Mesothelial cell of epicardium (in vitro differentiated cells): ENCODE results near the gene TACR1. TPM values are rescaled to one million over a fixed set of nuclear protein-coding genes. Genes with fewer than 3 reads are reported as not detected.
"Not testable (repeated sequence)": the region's sequence is repeated elsewhere in the genome, so short reads cannot be mapped to it uniquely, and the experiment has no call there.

Source experiments
- DNase-seq, 2 experiments: peaks; one replicate each; pipeline ENCODE4 v3.0.0; 2021; ENCODE audit warnings: low spot score in 2 of 2; ENCODE audit not compliant: unreplicated experiment in 2 of 2
- H3K27ac Mint-ChIP-seq: 2 replicates; pipeline ENCODE4 v1.8.0; 2021; ENCODE audit warnings: mixed read lengths
- H3K27me3 Mint-ChIP-seq: 2 replicates; pipeline ENCODE4 v1.8.0; 2021; ENCODE audit warnings: low read depth, mixed read lengths
- H3K36me3 Mint-ChIP-seq: 2 replicates; pipeline ENCODE4 v1.8.0; 2021; ENCODE audit warnings: mixed read lengths
- H3K4me1 Mint-ChIP-seq: 2 replicates; pipeline ENCODE4 v1.8.0; 2021; ENCODE audit warnings: mixed read lengths
- H3K4me3 Mint-ChIP-seq: 2 replicates; pipeline ENCODE4 v1.8.0; 2021; ENCODE audit warnings: mild to moderate bottlenecking, moderate library complexity, mixed read lengths
- H3K9me3 Mint-ChIP-seq: 2 replicates; pipeline ENCODE4 v1.8.0; 2021; ENCODE audit warnings: mixed read lengths
- CTCF ChIP-seq: fragments of 200-600 bp; sonication (generic); IDR thresholded peaks from one replicate; pipeline ENCODE4 v1.5.0; 2021; ENCODE audit warnings: antibody characterized with exemption; ENCODE audit not compliant: unreplicated experiment
- total RNA-seq: library from RNA; stranded (reverse); gene quantifications from 3 replicates; pipeline ENCODE4 v1.2.1, GENCODE V29; 2021

The TACR1 gene, protein sequence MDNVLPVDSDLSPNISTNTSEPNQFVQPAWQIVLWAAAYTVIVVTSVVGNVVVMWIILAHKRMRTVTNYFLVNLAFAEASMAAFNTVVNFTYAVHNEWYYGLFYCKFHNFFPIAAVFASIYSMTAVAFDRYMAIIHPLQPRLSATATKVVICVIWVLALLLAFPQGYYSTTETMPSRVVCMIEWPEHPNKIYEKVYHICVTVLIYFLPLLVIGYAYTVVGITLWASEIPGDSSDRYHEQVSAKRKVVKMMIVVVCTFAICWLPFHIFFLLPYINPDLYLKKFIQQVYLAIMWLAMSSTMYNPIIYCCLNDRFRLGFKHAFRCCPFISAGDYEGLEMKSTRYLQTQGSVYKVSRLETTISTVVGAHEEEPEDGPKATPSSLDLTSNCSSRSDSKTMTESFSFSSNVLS
- 0.09 to 0.38 TPM (median 0.20 TPM) in 3 replicates for total RNA-seq

- H3K9me3 Mint-ChIP-seq = no peaks in the 10 kb centered on the region
- no peaks in the 10 kb centered on the region for H3K36me3 Mint-ChIP-seq
- H3K27ac Mint-ChIP-seq = no peak within 1 kb of the TSS
- peak within 1 kb of the TSS; percentile 71 for H3K4me3 Mint-ChIP-seq
- DNase-seq = peak; percentile 35 to 72
- TF ChIP-seq CTCF = peak; percentile 18
- peaks cover 90% of the 10 kb centered on the region for H3K27me3 Mint-ChIP-seq
- H3K4me1 Mint-ChIP-seq = peaks cover 17% of the 10 kb centered on the region
Observed at GRCh38 chr2:75199428-75200011, at the start of gene TACR1. TSS of gene TACR1 (minus strand) at chr2:75199520. CDS start at chr2:75198934, 586 bp downstream.

GRCh38 chr2:75248581-75248980, 49.3 kb upstream of the TACR1 start:
- not testable (repeated sequence) for H3K36me3 Mint-ChIP-seq

GRCh38 chr2:75246441-75247167, 47.3 kb upstream of the TACR1 start:
- Mint-ChIP-seq H3K36me3 (peaks cover 6% of the 10 kb centered on the region), H3K27ac (no peak overlapping the region), H3K4me3 (no peak overlapping the region), H3K9me3 (peaks cover 60% of the 10 kb centered on the region), H3K27me3 (no peaks in the 10 kb centered on the region), H3K4me1 (no peaks in the 10 kb centered on the region)
- DNase-seq = no peak
- TF ChIP-seq CTCF = no peak

More at GRCh38 chr2:75248581-75248980, 49.3 kb upstream of the TACR1 start:
- not testable (repeated sequence) for H3K27me3 Mint-ChIP-seq, H3K27ac Mint-ChIP-seq, H3K4me3 Mint-ChIP-seq, H3K4me1 Mint-ChIP-seq, DNase-seq
- peaks cover 44% of the 10 kb centered on the region for H3K9me3 Mint-ChIP-seq

DNA sequence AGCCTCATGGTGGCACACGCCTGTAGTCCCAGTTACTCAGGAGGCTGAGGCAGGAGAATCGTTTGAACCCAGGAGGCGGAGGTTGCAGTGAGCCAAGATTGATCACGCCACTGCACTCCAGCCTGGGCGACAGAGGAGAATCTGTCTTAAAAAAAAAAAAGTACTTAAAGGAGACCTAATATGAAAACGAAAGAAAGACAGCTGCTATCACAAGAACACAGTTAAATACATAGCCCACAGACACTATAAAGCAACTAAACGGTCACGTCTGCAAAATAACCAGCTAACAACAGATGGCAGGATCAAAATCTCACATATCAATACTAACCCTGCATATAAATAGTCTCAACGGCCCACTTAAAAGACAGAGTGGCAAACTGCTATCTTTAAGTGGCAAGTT, 43.9 kb upstream of the TACR1 start:
- no peak overlapping the region for H3K27ac Mint-ChIP-seq
- no peak for TF ChIP-seq CTCF
- peaks cover 4% of the 10 kb centered on the region for H3K36me3 Mint-ChIP-seq
- DNase-seq = no peak
- no peak overlapping the region for H3K4me3 Mint-ChIP-seq
- H3K27me3 Mint-ChIP-seq = no peaks in the 10 kb centered on the region
- peaks cover 45% of the 10 kb centered on the region for H3K9me3 Mint-ChIP-seq
- peaks cover 4% of the 10 kb centered on the region for H3K4me1 Mint-ChIP-seq

DNA sequence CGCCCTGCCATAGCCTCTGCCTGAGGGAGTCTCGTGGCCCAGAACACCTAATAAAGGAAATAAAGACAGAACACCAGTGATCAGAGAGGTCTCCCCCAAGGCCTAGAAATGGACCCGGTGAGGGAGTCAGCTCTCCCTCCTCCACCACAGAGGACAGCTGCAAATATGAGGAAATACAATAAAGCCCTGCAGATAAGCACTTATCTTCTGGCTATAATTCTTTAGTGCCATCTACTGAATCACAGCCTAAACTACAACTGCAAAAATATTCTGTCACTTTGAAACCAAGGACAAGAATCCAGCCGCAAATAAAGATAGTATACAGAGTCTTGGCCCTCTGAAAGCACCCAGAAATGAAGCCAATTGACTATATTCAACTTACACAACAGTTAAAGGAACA, 42.4 kb upstream of the TACR1 start:
- DNase-seq = no peak
- H3K27me3 Mint-ChIP-seq = peaks cover 3% of the 10 kb centered on the region
- no peak overlapping the region for H3K27ac Mint-ChIP-seq

More for the DNA sequence above, 42.4 kb upstream of the TACR1 start:
- H3K4me3 Mint-ChIP-seq = no peak overlapping the region
- peaks cover 4% of the 10 kb centered on the region for H3K36me3 Mint-ChIP-seq
- H3K4me1 Mint-ChIP-seq = peaks cover 4% of the 10 kb centered on the region
- peaks cover 40% of the 10 kb centered on the region for H3K9me3 Mint-ChIP-seq
- no peak for TF ChIP-seq CTCF
